ENCODE measurements around the gene TOR1AIP1. TPM values are rescaled to one million over a fixed set of nuclear protein-coding genes. Genes with fewer than 3 reads are reported as not detected.
A peak's percentile ranks its signal among the peaks of the same experiment; 100 is the strongest.

TOR1AIP1 gene
- total RNA-seq, 6 donors from 2014 or later = 19.9 to 65.0 (median 59.7) TPM

- WGBS, 2 donors = 86 to 95% methylated on average over 2 of the region's 2 CpGs
- no peak for TF ChIP-seq POLR2AphosphoS5 (IDR thresholded peaks at IDR 0.05)
- TF ChIP-seq POLR2A (IDR thresholded peaks at IDR 0.05) = no peak
- TF ChIP-seq CTCF (IDR thresholded peaks at IDR 0.05) = no peak
- no peak for TF ChIP-seq EP300 (IDR thresholded peaks at IDR 0.05)
These were observed 2.3 kb upstream of the TOR1AIP1 start for GRCh38 chr1:179879797-179880196.

GRCh38 chr1:179881642-179882252, 338 bp upstream of the TOR1AIP1 start:
- peaks cover 41 to 53% (median 44%) of the 10 kb centered on the region in 4 donors for H3K4me1 ChIP-seq
- WGBS, 2 donors = 2% methylated on average over 18 to 19 of the region's 22 CpGs
- peak overlapping the region; percentile 47 to 89 (median 78) for H3K4me3 ChIP-seq
- peak in 1 of 2 donors; percentile 89 for DNase-seq
- H3K27ac ChIP-seq = peak overlapping the region; percentile 98 to 100 (median 100)
- no peaks in the 10 kb centered on the region for H3K27me3 ChIP-seq
- no peaks in the 10 kb centered on the region for H3K9me3 ChIP-seq
- ATAC-seq (ENCODE audit: low FRiP score in 2 of 2) = peak in 1 of 2 donors; percentile 54
- TF ChIP-seq POLR2A (IDR thresholded peaks at IDR 0.05) (peak in 1 of 4 donors; percentile 64), POLR2AphosphoS5 (IDR thresholded peaks at IDR 0.05) (no peak), CTCF (IDR thresholded peaks at IDR 0.05) (no peak)
- peaks cover 0 to 15% (median 6%) of the 10 kb centered on the region in 4 donors for H3K36me3 ChIP-seq

More at GRCh38 chr1:179879797-179880196, 2.3 kb upstream of the TOR1AIP1 start:
- DNase-seq = no peak
- no peaks in the 10 kb centered on the region for H3K27me3 ChIP-seq
- ATAC-seq (ENCODE audit: low FRiP score in 2 of 2) = no peak
- no peaks in the 10 kb centered on the region for H3K9me3 ChIP-seq
- H3K4me1 ChIP-seq = peaks cover 45 to 54% (median 49%) of the 10 kb centered on the region in 4 donors
- no peak overlapping the region for H3K4me3 ChIP-seq
- H3K36me3 ChIP-seq = peaks cover 0 to 10% (median 0%) of the 10 kb centered on the region in 4 donors
- no peak overlapping the region for H3K27ac ChIP-seq

GRCh38 chr1:179883040-179883744, 1.1 kb downstream of the TOR1AIP1 start:
- peaks cover 42 to 59% (median 46%) of the 10 kb centered on the region in 4 donors for H3K4me1 ChIP-seq
- peaks cover 0 to 15% (median 7%) of the 10 kb centered on the region in 4 donors for H3K36me3 ChIP-seq
- no peaks in the 10 kb centered on the region for H3K9me3 ChIP-seq
- ATAC-seq (ENCODE audit: low FRiP score in 2 of 2) (no peak), DNase-seq (peak; percentile 34 to 95)
- H3K4me3 ChIP-seq = peak overlapping the region; percentile 78 to 89 (median 84)
- H3K27ac ChIP-seq = peak overlapping the region; percentile 98 to 100 (median 100)
- H3K27me3 ChIP-seq = no peaks in the 10 kb centered on the region
- WGBS, 2 donors = 0 to 1% methylated on average over 21 to 25 of the region's 26 CpGs
- TF ChIP-seq POLR2AphosphoS5 (IDR thresholded peaks at IDR 0.05) (no peak), POLR2A (IDR thresholded peaks at IDR 0.05) (no peak), EP300 (IDR thresholded peaks at IDR 0.05) (no peak), CTCF (IDR thresholded peaks at IDR 0.05) (no peak)

- ATAC-seq (ENCODE audit: low FRiP score in 2 of 2) = no peak
These were observed 1.7 kb downstream of the TOR1AIP1 start for GRCh38 chr1:179883745-179884138.

More at GRCh38 chr1:179883745-179884138, 1.7 kb downstream of the TOR1AIP1 start:
- no peak for DNase-seq
- H3K9me3 ChIP-seq = no peaks in the 10 kb centered on the region
- peak overlapping the region; percentile 98 to 100 (median 100) for H3K27ac ChIP-seq
- 28 to 30% methylated on average over 4 of the region's 4 CpGs for WGBS, 2 donors
- peak overlapping the region; percentile 78 to 89 (median 84) for H3K4me3 ChIP-seq
- H3K27me3 ChIP-seq = no peaks in the 10 kb centered on the region
- H3K4me1 ChIP-seq = peaks cover 45 to 60% (median 48%) of the 10 kb centered on the region in 4 donors
- TF ChIP-seq POLR2AphosphoS5 (IDR thresholded peaks at IDR 0.05) (no peak), EP300 (IDR thresholded peaks at IDR 0.05) (no peak), POLR2A (IDR thresholded peaks at IDR 0.05) (no peak), CTCF (IDR thresholded peaks at IDR 0.05) (no peak)
- H3K36me3 ChIP-seq = peaks cover 0 to 15% (median 7%) of the 10 kb centered on the region in 4 donors
